HEK293 (cell line): ENCODE measurements around the gene KRT79.
A peak's percentile ranks its signal among the peaks of the same experiment; 100 is the strongest.
"Not testable (repeated sequence)": the region's sequence is repeated elsewhere in the genome, so short reads cannot be mapped to it uniquely, and the experiment has no call there.

ENCODE experiments used
- CTCF ChIA-PET: fragments of 350-600 bp; formaldehyde crosslinking; extraction: SDS; loops from one replicate; lab custom pipeline; 2021; ENCODE audit warnings: antibody characterized with exemption; lab: Yijun Ruan, JAX
- POLR2A ChIA-PET: fragments of 300-600 bp; formaldehyde crosslinking; extraction: SDS; loops from one replicate; lab custom pipeline; 2020; ENCODE audit warnings: antibody characterized with exemption, inconsistent platforms; lab: Yijun Ruan, JAX
- H3K27ac ChIP-seq: fragments of 200-500 bp; sonication (Bioruptor generic); 2 replicates; pipeline ENCODE4 v1.5.1; 2014; ENCODE audit warnings: low read depth, low read length, control low read depth, inconsistent platforms; ENCODE audit errors: extremely low read depth
- H3K36me3 ChIP-seq, 2 experiments: fragments of 200-500 bp in 1 of 2; sonication (Bioruptor generic) in 1 of 2; 1 replicate in 1 of 2; 2 replicates in 1 of 2; pipeline ENCODE4 v1.5.1; 2014 to 2017; ENCODE audit warnings: inconsistent platforms in 2 of 2, low read length in 2 of 2; ENCODE audit not compliant: control insufficient read depth in 2 of 2, insufficient read depth in 1 of 2
- H3K4me1 ChIP-seq: fragments of 200-500 bp; sonication (Bioruptor generic); 2 replicates; pipeline ENCODE4 v1.5.1; 2014; ENCODE audit warnings: mild to moderate bottlenecking, low read length, inconsistent platforms; ENCODE audit not compliant: control insufficient read depth, insufficient read depth
- H3K4me3 ChIP-seq: 2 replicates; pipeline ENCODE4 v1.5.1; 2011; ENCODE audit warnings: low read depth, mild to moderate bottlenecking, control low read depth, low read length, moderate library complexity
- H3K9me3 ChIP-seq: fragments of 200-500 bp; sonication (Bioruptor generic); 2 replicates; pipeline ENCODE4 v1.5.1; 2014; ENCODE audit warnings: low read depth, low read length, inconsistent platforms; ENCODE audit not compliant: control insufficient read depth, insufficient read depth
- BCL6B ChIP-seq: fragments of 450-650 bp; formaldehyde crosslinking; IDR thresholded peaks from 2 replicates; pipeline ENCODE4 v1.5.1; 2017; ENCODE audit warnings: missing biosample characterization, missing genetic modification characterization
- GLI2 ChIP-seq: fragments of 450-650 bp; formaldehyde crosslinking; IDR thresholded peaks from 2 replicates; pipeline ENCODE4; 2017; ENCODE audit warnings: missing biosample characterization, missing genetic modification characterization, low read depth, borderline replicate concordance
- PRDM4 ChIP-seq: fragments of 450-650 bp; formaldehyde crosslinking; IDR thresholded peaks from 2 replicates; pipeline ENCODE4 v1.5.1; 2017; ENCODE audit warnings: missing biosample characterization, missing genetic modification characterization
- ZBTB21 ChIP-seq: fragments of 450-650 bp; formaldehyde crosslinking; IDR thresholded peaks from 2 replicates; pipeline ENCODE4 v1.5.1; 2017; ENCODE audit warnings: missing biosample characterization, missing genetic modification characterization
- ZBTB7A ChIP-seq: fragments of 450-650 bp; formaldehyde crosslinking; IDR thresholded peaks from 2 replicates; pipeline ENCODE4 v1.5.1; 2016; ENCODE audit warnings: low read depth, missing biosample characterization, missing genetic modification characterization
- ZFHX2 ChIP-seq: fragments of 450-650 bp; formaldehyde crosslinking; conservative IDR thresholded peaks from 2 replicates; pipeline ENCODE4 v1.5.1; 2016; ENCODE audit warnings: missing biosample characterization, missing genetic modification characterization
- ZFP3 ChIP-seq: fragments of 450-650 bp; formaldehyde crosslinking; IDR thresholded peaks from 2 replicates; pipeline ENCODE4 v1.5.1; 2016; ENCODE audit warnings: low read depth, missing biosample characterization, missing genetic modification characterization
- ZNF114 ChIP-seq: fragments of 450-650 bp; formaldehyde crosslinking; IDR thresholded peaks from 2 replicates; pipeline ENCODE4 v1.5.0; 2017; ENCODE audit warnings: missing biosample characterization, missing genetic modification characterization
- ZNF132 ChIP-seq: fragments of 450-650 bp; formaldehyde crosslinking; IDR thresholded peaks from 2 replicates; pipeline ENCODE4 v1.5.1; 2017; ENCODE audit warnings: missing biosample characterization, missing genetic modification characterization, borderline replicate concordance
- ZNF157 ChIP-seq: fragments of 450-650 bp; formaldehyde crosslinking; IDR thresholded peaks from 2 replicates; pipeline ENCODE4 v1.5.1; 2016; ENCODE audit warnings: missing biosample characterization, missing genetic modification characterization
- ZNF221 ChIP-seq: fragments of 450-650 bp; formaldehyde crosslinking; IDR thresholded peaks from 2 replicates; pipeline ENCODE4 v1.5.1; 2017; ENCODE audit warnings: missing biosample characterization, missing genetic modification characterization, borderline replicate concordance
- ZNF335 ChIP-seq: fragments of 450-650 bp; formaldehyde crosslinking; conservative IDR thresholded peaks from 2 replicates; pipeline ENCODE4 v1.5.1; 2016; ENCODE audit warnings: missing biosample characterization, missing genetic modification characterization
- ZNF341 ChIP-seq: fragments of 450-650 bp; formaldehyde crosslinking; IDR thresholded peaks from 2 replicates; pipeline ENCODE4; 2016; ENCODE audit warnings: low read depth, missing biosample characterization, missing genetic modification characterization
- ZNF362 ChIP-seq: fragments of 450-650 bp; formaldehyde crosslinking; IDR thresholded peaks from 2 replicates; pipeline ENCODE4 v1.5.1; 2016; ENCODE audit warnings: missing biosample characterization, missing genetic modification characterization
- ZNF585B ChIP-seq: fragments of 450-650 bp; formaldehyde crosslinking; IDR thresholded peaks from 2 replicates; pipeline ENCODE4 v1.5.1; 2016; ENCODE audit warnings: missing biosample characterization, missing genetic modification characterization
- ZNF768 ChIP-seq: fragments of 450-650 bp; formaldehyde crosslinking; IDR thresholded peaks from 2 replicates; pipeline ENCODE4 v1.5.1; 2018; ENCODE audit warnings: missing biosample characterization, mild to moderate bottlenecking, missing genetic modification characterization
- ZNF776 ChIP-seq: fragments of 450-650 bp; formaldehyde crosslinking; IDR thresholded peaks from 2 replicates; pipeline ENCODE4 v1.5.0; 2017; ENCODE audit warnings: missing biosample characterization, missing genetic modification characterization, borderline replicate concordance
- ZSCAN4 ChIP-seq: fragments of 450-650 bp; formaldehyde crosslinking; IDR thresholded peaks from 2 replicates; pipeline ENCODE4 v1.5.1; 2017; ENCODE audit warnings: missing biosample characterization, missing genetic modification characterization
- ZSCAN5A ChIP-seq: fragments of 450-650 bp; formaldehyde crosslinking; IDR thresholded peaks from 2 replicates; pipeline ENCODE4 v1.5.1; 2016; ENCODE audit warnings: missing biosample characterization, missing genetic modification characterization

Gene KRT79

GRCh38 chr12:52833922-52834726 is at the start of gene KRT79:
Gene KRT79 (minus strand): TSS chr12:52834311. CDS start chr12:52834260, 51 bp downstream.
- no peaks in the 10 kb centered on the region for H3K36me3 ChIP-seq
- no peak within 1 kb of the TSS for H3K4me3 ChIP-seq
- H3K4me1 ChIP-seq = no peaks in the 10 kb centered on the region
- no peaks in the 10 kb centered on the region for H3K9me3 ChIP-seq
- no peak within 1 kb of the TSS for H3K27ac ChIP-seq
- CTCF ChIA-PET = no interaction called here
- no peak for TF ChIP-seq ZNF776 (tag by site-specific recombination)
- no peak for TF ChIP-seq ZNF157 (tag by site-specific recombination)
- TF ChIP-seq ZNF132 (tag by site-specific recombination) = no peak
- no peak for TF ChIP-seq PRDM4 (tag by site-specific recombination)
- POLR2A ChIA-PET = no interaction called here

GRCh38 chr12:52880499-52880898 is 46.4 kb upstream of the KRT79 start:
- not testable (repeated sequence) for H3K4me3 ChIP-seq, H3K36me3 ChIP-seq, H3K9me3 ChIP-seq, H3K27ac ChIP-seq
- ChIA-PET POLR2A (interaction anchor here (0.6 to 3.7 kb wide), 4 partner anchors 15 to 100 kb away, joined by 5 to 13 read pairs (median 7); partner anchors contain the start of gene KRT8), CTCF (interaction anchor here (0.6 to 10.4 kb wide), 53 partner anchors 10 to 855 kb away, joined by 3 to 835 read pairs (median 6); partner anchors contain the start of genes KRT2, KRT71, KRT8 and KRT84)
- TF ChIP-seq ZFHX2 (tag by site-specific recombination) = 0 out of 2 replicates have a peak, but pooled peaks have one; percentile 15
- TF ChIP-seq ZSCAN4 = peak; percentile 12; the same call in 1 of the 2 replicates
- TF ChIP-seq, all 188 proteins: peak for 2; not testable (repeated sequence) for 186
- H3K4me1 ChIP-seq = not testable (repeated sequence)

- ChIA-PET POLR2A (interaction anchor here (0.6 to 3.7 kb wide), 8 partner anchors 16 to 736 kb away, joined by 3 to 13 read pairs (median 4); partner anchors contain the start of gene KRT8), CTCF (interaction anchor here (0.6 to 10.4 kb wide), 88 partner anchors 9 to 916 kb away, joined by 3 to 835 read pairs (median 4); partner anchors contain the start of genes KRT2, KRT71, KRT8 and KRT84)
- peaks cover under 1% of the 10 kb centered on the region for H3K4me1 ChIP-seq
- H3K27ac ChIP-seq = peak overlapping the region; percentile 52; the same call in 1 of the 2 replicates
- H3K36me3 ChIP-seq = no peaks in the 10 kb centered on the region
- H3K9me3 ChIP-seq = no peaks in the 10 kb centered on the region
- H3K4me3 ChIP-seq = no peak overlapping the region
- TF ChIP-seq GLI2 (tag by site-specific recombination) (no peak), ZNF341 (peak; percentile 84), ZBTB21 (no peak), ZNF335 (peak; percentile 91), ZBTB7A (no peak), ZSCAN5A (tag by site-specific recombination) (no peak), ZNF221 (tag by site-specific recombination) (no peak), ZNF585B (tag by site-specific recombination) (no peak), ZFP3 (tag by site-specific recombination) (no peak), ZNF114 (tag by site-specific recombination) (no peak), ZFHX2 (tag by site-specific recombination) (peak; percentile 91), ZNF768 (no peak), ZNF362 (tag by site-specific recombination) (no peak), BCL6B (no peak)
These were observed 45.6 kb upstream of the KRT79 start for GRCh38 chr12:52879394-52880351.
